NCI-H2029 treated with DMSO at 0.1 percent for 48 hours (cell line): ENCODE results near the gene C1orf35.

ENCODE experiments used
- DNase-seq: peaks from one replicate; lab custom pipeline; 2025; lab: John Stamatoyannopoulos, UW

C1orf35 gene

DNA sequence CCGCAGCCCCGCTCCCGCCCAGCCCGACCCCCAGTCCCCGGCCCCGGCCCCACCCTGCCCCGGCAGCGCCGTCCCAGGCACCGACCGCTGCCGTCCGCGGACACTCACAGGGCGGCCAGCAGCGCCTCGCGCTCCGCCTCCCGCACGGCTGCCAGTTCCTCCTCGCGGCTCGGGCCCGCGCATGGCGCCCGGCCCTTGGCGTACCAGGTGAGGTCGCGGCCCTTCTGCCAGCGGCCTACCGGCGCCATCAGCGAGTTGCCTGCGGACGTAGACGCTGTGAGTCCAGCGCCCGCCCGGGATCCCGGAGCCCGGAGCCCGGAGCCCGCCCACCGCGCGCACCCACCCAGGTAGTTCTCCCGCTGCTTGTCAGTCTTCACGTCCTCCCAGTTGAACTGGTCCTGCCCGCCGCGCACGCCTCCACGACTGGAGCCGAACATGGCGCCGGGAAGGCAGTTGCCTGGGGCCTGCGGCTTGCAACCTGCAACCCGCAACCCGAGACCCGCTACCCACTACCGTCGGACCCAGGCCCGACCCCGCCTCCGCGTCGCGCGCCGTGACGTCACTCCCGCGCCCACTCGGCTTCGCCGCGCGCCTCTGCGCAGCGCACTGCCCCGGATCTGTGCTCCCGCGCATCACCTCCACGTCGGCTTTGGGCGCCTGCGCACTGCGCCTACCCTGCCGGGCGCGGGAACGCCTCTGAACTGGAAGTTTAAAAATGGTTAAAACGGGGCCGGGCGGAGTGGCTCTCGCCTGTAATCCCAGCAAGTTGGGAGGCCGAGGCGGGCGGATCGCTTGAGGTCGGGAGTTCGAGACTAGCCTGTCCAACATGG is at the start of gene C1orf35:
Gene C1orf35, minus strand, starts transcription at position 535 of the 830 bp plus-strand sequence. Its CDS starts 98 bp downstream, at position 437.
- peak; percentile 51 for DNase-seq

DNA sequence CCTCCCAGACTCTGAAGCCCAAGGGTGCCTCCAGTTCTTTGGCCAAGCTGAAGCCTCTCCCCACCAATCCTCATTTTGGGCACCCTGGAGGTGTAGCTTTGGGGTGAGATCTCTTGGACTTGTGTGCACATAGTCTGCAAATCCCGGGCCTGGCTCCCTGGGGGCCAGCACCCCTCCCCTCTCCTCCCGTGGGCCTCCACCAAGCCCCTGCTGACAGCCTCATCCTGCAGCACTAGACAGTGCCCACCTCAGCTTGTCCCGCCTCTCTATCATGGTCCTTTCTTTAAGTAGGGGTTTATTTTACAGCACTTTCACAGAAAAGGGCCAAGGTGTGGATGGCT is 49.8 kb upstream of the C1orf35 start:
- DNase-seq: no peak

DNA sequence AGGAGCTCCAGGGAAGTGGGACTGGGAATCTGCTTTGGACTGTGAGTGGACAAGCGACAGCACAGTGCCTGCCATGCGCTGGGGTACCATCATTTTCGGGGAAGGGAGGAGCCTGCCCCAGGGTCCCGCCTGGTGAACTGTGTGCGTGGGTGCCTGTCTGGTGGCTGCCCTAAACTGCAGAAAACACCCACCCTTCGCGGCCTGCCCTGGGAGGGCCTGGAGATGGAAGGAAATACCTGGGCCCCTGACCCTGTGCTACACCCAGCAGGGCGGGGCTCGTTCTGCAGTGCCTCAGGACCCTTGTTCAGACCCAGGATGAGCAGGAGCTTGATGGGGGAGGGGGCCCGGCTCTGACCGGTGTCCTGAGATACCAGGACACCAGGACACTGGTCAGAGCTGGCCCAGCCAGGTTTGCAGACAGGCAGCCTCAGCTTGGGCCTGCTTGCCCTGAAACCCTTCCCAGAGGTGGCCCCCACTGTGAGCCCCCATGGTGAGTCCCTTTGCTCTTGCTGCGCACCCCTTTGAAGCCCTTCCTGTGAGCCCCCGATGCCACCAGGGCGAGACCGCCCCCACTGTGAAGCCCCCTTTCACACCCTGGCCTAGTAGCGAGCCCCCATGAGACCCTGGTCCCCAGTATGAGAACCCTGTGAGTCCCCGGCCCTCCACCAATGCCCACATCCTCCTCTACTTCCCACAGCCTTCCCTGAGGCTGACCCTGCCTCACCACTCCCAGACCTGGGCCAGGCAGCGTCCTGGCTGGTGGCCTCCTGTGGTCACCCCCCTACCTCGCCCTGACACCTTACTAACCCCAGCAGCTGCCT is 49.2 kb upstream of the C1orf35 start:
- DNase-seq: no peak

DNA sequence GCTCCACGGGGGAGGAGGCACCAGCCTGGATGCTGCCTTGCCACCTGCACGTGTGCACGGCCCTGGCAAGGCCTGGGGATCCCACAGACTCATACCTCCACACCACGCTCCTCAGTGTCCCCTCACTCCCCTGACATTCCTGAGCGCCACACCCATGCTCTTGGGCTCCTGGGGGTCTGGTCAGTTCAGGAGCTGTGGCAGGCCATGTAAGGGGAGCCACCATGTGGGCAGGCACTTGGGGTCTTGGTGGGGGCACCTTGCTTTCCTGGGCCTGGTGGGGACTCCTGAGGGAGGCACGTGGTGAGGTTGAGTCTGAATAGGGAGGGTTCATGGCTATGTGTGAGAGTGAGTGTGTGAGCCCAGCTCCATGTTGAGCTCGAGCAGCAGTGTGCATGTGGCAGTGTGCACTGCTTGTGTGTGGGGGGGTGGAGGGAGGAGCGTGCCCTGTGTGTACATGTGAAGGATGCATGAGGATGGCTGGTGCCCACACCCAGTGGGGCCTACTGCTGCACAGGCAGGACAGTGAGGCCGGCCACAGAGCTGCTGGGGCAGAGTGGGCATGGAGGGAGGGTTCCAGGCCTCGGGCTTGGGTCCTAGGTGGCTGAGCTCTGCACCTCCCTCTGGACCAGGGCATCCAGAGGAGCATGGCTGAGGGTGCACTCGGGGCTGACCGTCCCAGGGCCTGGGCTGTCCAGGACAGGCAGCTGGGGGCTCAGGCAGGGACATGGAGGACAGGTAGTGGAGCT is 48.2 kb upstream of the C1orf35 start:
- no peak for DNase-seq

DNA sequence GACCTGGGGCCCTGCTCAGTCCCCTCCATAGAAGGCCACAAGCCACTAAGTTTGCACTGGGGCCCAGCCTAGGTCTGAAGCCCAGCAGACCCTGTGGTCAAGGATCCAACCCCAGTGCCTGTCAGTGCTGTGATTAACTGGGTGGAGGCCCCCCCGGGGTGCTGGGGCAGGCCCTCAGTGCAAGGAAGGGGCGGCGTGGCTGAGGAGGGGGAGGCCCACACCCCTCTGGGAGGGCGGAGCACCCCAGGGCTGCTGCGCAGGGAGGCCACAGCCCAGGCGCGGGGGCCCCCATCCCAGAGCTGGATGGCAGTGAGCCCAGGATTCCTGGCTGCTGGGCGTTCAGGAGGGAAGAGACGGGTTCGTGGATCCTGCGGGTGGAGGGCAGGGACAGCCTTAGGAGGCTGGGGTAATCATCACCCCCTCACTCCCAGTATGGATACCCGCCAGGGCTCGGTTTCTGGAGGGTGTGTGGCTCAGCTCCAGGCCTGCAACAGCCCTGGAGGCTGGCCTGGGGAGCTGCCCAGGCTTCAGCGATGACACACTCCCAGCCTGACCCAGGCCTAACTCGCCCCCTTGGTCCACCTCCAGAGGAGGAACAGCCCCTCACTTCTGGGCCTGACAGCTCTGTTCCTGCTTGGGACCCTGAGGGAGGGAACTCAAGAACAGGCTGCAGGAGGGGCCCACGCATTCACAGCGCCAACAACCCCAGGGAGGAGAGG is 47.5 kb upstream of the C1orf35 start:
- no peak for DNase-seq

DNA sequence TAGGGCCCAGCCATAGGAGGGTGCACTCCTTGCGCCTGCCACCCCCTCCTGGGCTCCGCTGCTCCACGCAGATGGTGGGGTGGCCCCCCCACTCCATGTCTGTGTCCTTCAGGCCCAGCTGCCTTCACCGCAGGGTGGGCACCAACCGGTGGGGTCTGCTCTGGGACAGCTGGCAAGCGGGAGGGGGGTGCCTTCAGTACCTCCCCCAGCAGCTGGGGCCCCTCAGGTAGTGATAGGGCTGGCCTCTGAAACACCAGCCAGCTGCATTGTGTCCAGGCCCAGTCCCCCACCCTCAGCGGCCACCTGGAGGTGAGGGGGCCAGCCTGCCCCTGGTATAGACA is 47.0 kb upstream of the C1orf35 start:
- DNase-seq: no peak

DNA sequence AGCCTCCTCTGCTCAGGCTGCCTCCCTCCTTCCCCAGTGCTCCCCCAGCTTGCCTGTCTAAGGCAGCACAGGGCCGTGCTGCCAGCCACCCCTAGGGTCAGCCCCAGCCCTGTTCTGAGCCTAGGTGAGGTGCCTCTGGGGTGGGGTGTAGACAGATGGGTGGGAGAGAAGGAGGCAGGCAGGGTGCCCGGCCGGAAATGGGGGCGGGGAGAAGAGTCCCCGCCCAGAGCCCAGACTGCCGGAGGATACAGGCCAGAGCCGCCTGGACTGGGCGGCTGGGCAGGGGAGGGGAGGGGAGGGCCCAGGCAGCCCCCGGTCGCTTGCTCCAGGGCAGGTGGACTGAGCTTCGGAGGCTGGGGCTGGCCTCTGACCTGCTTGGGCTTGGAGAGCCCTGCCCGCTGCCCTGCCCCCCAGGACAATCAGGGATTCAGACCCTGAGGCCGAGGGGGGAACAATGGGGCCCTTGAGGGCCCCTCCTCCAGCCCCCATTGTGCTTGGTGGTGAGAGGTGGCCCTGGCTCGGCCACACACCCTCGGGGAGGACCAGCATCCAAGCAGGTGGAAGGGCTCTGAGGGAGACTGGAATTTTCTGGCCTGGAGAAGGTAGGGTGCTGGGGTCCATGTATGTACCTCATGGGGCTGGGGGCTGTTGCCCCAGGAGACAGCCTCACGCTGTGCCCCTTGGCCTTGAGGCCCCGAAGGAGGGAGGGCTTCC is 46.4 kb upstream of the C1orf35 start, which contains the start of gene GJC2:
Gene GJC2, plus strand, starts transcription at position 525 of the 714 bp plus-strand sequence. CDS start 7,829 bp downstream, outside the sequence.
- no peak for DNase-seq

DNA sequence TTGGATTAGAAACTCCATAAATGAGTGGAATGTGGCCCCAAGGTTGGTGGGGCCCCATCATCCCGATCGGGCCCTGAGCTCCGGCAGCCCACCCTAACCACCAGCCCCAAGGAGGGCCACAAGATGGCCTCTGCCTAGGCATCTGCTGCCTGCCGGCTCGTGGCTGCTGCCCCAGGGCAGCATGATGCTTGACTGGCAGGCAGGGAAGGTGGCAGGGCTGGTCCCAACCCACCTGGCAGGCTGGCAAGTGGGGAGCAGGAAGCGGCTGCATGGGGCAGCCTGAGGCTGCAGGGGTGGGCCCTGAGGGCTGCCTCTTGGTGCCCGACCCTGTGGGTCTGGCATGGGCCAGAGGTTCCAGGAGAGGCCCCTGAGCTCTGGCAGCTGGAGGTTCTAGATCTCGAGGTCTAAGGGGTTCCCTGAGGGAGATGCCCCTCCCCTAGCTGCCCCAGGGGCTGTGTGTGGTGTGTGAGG is 45.8 kb upstream of the C1orf35 start:
- no peak for DNase-seq

DNA sequence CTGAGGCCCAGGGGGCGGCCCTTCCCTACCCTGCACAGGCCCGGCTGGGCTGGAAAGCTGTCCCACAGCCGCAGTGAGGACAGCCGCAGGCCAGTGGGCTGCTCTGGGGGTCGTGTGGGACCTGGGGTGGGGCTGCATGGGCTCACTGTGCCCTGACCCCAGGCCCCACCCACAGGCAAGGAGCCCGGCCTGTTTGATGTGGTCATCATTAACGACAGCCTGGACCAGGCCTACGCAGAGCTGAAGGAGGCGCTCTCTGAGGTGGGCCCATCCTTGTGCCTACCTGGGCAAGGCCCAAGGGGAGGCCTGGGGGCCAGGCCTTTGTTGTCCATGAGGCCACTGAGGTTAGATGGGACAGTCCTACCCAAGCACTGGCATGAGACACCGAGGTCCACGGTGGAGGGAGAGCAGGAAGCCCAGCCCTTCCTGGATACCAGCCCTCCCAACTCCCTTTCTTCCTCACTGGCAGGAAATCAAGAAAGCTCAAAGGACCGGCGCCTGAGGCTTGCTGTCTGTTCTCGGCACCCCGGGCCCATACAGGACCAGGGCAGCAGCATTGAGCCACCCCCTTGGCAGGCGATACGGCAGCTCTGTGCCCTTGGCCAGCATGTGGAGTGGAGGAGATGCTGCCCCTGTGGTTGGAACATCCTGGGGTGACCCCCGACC is 45.2 kb upstream of the C1orf35 start:
- DNase-seq: no peak

DNA sequence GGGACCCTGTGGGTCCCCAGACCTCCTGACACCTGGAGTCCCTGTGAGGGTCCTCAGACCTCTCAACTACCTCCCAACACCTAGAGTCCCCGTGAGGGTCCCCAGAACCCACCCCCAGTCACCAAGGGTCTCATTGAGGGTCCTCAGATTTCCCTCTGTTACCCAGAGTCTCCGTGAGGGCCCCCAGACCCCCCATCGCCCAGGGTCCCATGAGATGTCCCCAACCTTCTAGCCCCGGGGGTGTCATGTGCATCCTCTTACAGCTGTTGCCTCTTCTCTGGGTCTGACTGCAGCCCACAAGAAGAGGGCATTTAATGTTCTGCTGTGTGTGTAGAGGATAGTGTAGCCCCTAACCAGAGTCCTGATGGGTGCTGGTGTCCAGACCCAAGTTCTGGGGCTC is 44.6 kb upstream of the C1orf35 start:
- DNase-seq: no peak

DNA sequence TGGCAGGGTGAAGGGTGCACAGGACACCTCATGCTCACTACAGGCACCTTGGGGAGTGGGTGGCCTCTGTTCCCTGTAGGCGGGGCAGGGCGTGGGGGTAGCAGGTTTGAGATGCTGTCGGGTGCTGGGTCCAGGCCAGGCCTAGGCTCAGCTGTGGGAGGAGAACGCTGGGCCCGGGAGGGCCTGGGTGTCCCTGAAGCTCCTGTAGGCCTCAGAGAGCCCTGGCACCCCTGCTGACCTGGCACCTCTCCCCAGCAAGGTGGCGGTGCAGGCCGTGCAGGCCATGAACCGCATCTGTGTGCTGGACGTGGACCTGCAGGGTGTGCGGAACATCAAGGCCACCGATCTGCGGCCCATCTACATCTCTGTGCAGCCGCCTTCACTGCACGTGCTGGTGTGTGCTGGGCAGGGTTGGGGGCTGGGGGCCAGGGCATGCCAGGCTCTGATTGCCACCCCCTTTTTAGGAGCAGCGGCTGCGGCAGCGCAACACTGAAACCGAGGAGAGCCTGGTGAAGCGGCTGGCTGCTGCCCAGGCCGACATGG is 44.1 kb upstream of the C1orf35 start:
- no peak for DNase-seq

DNA sequence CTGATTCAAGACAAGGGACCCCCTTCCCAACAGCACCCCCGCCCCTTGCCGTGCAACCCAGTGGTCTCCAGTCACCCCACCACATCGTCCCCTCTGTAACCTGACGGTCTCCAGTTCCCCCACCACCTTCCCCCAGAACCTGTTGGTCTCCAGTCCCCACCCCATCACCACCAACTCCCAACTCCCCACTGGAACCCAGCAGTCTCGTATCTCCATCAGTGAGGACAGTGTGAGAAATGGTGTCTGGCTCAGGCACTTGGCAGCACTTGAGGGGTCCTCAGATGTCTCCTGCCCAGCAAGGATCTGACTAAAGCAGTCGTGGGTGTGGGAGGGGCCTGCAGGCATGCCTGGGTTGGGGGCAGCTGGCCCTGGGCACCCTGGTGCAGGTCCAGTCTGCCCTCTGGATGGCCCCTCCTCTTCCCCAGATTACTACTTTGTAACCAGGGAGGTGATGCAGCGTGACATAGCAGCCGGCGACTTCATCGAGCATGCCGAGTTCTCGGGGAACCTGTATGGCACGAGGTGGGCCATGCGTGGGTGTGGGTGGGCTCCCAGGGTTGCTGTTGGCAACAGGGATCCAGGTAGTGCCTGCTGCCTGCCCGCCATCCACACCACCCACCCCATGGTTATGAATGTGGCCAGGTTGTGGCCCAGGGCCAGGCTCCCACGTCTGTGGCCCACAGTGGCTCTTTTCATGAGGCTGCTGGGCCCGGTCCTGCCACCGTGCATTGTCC is 43.5 kb upstream of the C1orf35 start:
- DNase-seq: no peak

DNA sequence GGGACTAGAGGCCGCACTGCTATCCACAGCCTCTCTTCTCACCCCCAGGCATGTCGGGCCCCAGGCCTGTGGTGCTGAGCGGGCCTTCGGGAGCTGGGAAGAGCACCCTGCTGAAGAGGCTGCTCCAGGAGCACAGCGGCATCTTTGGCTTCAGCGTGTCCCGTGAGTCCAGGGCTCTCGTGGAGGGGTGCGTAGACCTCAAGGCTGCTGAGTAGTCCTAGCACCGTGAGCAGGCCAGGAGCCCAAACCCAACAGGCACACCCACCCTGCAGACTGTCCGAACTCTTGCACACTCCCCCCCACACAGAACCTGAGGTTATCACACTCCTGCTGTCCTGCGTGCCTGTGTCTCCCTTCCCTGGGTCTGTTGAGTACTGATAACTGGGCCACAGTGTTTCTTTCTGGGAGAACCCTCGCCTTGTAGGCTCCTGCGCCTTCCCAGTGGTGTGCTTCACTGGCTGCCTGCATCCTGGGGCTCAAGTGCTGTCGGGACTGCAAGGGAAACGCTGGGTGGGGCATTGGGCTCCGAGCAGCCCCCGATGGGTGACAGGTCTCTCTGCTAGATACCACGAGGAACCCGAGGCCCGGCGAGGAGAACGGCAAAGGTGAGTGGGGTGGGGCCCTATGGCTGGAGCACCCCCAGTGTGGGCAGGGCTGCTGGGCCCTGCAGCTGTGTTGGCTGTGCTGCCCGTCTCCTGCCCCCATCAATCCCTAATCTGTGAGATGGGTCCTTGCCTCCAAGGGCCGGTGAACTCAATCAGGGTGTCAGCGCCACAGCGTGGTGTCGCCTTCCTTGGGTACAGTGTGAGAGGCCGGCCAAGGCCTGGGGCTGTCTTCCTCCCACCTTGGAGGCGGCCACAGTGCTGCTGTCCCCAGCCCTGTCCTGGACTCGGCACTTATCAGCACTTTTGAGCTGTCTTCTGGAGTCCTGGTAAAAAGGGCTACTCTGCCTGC is 42.6 kb upstream of the C1orf35 start:
- no peak for DNase-seq

DNA sequence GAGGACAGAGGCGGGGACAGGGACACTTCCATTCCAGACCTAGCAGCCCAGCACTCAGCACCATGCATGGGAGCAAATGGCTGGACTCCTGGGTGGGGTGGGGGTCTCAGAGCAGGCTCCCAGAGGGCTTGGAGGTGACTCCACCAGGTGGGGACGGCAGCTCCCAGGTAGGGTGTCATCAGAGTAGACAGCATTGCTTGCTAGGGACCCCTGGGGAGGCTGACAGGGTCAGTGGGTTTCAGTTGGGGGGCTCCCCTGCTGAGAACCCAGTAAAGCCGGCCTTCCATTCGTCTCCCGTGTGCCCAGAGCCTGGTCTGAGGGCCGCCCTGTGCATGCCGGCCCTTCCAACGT is 41.8 kb upstream of the C1orf35 start:
- no peak for DNase-seq

DNA sequence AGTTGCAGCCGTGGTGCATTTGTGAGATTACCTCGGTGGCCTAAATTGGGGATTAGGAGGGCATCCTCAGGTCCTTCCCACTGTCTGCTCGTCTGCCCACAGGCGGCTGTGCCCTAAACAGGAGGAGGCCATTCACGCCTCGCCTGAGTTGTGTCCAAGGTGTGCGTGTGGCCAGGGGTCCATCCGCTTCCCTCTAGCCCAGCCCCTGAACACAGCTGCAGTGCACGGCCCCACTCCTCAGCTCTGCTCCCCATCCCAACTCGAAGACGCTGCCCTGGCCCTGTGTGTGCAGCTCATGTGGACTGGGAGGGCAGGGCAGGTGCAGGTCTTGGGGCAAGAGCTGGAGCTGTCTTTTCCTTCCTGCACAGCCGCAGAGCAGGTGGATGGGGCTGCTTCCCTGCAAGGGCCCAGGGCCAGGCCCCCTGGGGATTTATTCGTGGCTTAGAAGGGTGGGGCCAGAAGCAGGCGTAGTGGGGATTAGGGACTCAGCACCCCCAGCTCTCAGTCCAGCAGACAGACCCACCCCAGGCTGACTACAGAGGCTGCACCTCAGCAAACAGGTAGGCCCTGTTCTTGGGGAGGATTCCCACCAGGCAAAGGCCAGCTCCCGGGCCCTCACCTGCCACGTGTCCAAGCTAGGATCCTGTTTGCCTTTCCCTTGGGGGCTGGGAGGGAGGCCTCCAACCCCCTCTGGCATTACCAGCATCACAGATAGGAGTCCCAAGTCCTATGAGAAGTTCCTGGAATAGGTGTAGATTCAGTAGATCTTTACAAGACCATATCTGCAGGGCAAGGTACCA is 41.3 kb upstream of the C1orf35 start:
- no peak for DNase-seq

DNA sequence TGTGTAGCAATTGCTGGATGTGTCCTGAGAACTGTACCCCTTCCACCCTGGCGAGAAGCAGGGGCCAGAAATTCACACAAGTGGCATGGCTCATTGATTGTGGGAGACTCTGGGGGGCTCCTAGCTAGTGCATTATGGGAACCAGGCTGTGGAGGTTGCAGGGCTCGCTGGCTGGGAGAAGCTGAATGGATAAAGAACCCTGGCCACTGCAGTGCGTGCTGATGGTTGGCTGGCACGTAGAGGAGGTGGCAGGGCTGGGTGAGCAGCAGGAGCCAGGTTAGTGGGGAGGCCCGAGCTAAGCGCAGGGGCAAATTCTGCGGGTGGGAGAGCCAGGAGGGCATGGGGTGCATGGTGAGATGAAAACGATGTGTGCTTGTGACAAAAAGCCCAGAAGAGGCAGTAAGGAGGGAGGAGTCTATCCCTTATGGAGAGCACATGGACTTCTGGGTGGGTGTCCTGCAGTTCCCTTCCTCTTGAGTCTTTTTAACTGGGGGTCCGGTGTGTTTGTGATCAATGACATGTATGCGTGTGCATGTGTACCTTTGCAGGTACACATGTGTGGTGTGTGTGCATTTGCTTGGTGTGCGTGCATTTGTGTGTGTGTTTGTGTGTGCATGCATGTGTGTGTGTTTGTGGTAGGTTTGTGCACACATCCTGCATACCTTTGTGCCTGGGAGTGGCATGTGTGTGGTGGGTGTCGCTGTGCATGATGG is 40.5 kb upstream of the C1orf35 start:
- DNase-seq: no peak

DNA sequence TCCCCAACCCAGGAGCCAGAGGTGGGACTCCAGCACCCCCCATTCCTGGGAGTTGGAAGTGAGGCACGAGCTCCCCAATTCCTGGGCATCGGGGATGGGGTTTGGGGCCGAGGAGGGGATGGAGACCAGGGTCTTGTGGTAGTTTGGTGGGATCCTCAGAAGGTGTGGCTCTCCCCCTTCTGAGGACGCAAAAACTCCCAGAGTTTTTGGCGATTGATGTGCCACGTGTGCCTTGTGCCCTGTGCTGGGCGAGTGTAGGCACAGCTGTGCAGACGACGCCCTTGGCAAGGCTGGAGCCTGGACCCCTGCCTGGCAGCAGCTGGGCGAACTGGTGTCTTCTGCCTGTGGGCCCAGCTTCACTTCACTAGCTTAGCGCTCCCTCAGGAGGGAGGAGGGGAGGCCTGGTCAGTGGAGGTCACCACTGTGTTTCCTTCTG is 39.6 kb upstream of the C1orf35 start:
- DNase-seq: no peak
